Measurements from ENCODE around the gene ZAP70. TPM values are rescaled to one million over a fixed set of nuclear protein-coding genes. Genes with fewer than 3 reads are reported as not detected.
A peak's percentile ranks its signal among the peaks of the same experiment; 100 is the strongest.

ZAP70 gene
- total RNA-seq, 1 donor from 2014 or later = 0.37 TPM

DNA sequence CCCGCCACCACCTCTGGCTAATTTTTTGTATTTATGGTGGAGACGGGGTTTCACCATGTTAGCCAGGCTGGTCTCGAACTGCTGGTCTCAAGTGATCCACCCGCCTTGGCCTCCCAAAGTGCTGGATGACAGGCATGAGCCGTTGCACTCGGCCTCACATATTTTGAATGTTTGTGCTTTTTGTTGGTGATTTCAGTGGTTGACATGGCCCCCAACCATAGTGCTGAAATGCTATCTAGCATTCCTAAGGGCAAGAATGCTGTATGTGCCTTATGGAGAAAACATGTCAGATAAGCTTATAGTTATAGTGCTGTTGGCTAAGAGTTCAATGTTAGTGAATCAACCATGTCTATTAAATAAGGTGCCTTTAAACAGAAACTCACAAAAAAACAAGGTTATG lies 8.9 kb downstream of the ZAP70 start:
- no peaks in the 10 kb centered on the region for H3K36me3 Mint-ChIP-seq (ENCODE audit: low read depth)
- no peak for DNase-seq (ENCODE audit: low spot score)
- no peaks in the 10 kb centered on the region for H3K4me1 Mint-ChIP-seq (ENCODE audit: low read depth)
- no peak overlapping the region for H3K4me3 Mint-ChIP-seq (ENCODE audit: unreplicated experiment)
- H3K9me3 Mint-ChIP-seq (ENCODE audit: low read depth) = no peaks in the 10 kb centered on the region
- H3K27ac Mint-ChIP-seq (ENCODE audit: unreplicated experiment) = no peak overlapping the region
- TF ChIP-seq CTCF (IDR thresholded peaks at IDR 0.05) = no peak
- peaks cover 13% of the 10 kb centered on the region for H3K27me3 Mint-ChIP-seq (ENCODE audit: low read depth)

DNA sequence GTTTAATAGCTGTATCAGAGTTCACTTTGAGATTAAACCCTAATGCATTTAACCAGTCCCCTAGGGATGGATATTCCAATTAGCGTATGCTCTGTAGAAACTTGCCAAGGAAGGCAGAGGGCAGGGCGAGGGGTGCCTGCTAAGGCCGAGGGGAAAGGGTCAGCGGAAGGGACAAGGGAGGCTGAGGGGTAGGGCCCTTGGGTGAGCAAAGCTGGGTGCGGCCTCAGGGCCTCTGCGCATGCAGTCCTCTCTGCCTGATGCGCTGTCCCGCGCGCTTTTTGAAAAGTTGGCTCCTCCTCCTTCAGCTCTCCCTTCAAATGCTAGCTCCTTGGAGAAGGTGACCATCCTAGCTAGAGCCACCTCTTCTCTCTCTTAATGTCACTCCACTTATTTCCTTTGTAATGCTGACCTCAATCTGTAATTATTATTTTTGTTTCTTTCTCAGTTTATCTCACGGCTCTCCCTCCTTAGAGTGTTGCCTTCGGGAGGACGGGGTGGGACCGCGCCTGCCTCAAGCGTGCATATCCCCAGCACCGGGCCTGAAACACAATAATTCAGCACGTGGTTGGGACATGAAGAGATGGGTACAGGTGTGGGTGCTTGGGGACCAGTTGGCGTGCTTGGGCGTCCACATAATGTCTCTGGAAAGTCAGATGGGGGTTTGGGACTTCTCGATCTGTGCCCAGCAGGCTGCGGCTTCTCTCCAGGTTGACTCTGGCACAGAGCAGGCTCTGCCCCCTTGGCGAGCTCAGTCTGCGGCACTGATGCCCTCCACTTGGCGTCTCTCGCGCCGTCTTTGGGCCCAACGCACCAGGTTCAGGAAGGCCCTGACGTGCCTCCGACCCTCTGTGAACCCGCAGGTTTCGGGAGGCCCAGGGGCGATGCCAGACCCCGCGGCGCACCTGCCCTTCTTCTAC lies 10.0 kb downstream of the ZAP70 start:
- Mint-ChIP-seq H3K27ac (ENCODE audit: unreplicated experiment) (no peak overlapping the region), H3K9me3 (ENCODE audit: low read depth) (no peaks in the 10 kb centered on the region), H3K27me3 (ENCODE audit: low read depth) (peaks cover 7% of the 10 kb centered on the region), H3K36me3 (ENCODE audit: low read depth) (no peaks in the 10 kb centered on the region), H3K4me3 (ENCODE audit: unreplicated experiment) (no peak overlapping the region), H3K4me1 (ENCODE audit: low read depth) (peaks cover 4% of the 10 kb centered on the region)
- TF ChIP-seq CTCF (IDR thresholded peaks at IDR 0.05) = no peak
- DNase-seq (ENCODE audit: low spot score) = peak; percentile 68

- peaks cover 5% of the 10 kb centered on the region for H3K4me1 Mint-ChIP-seq (ENCODE audit: low read depth)
- H3K36me3 Mint-ChIP-seq (ENCODE audit: low read depth) = no peaks in the 10 kb centered on the region
- DNase-seq (ENCODE audit: low spot score) = peak; percentile 92
- peaks cover 2% of the 10 kb centered on the region for H3K27me3 Mint-ChIP-seq (ENCODE audit: low read depth)
- H3K27ac Mint-ChIP-seq (ENCODE audit: unreplicated experiment) = no peak overlapping the region
- no peak overlapping the region for H3K4me3 Mint-ChIP-seq (ENCODE audit: unreplicated experiment)
- no peaks in the 10 kb centered on the region for H3K9me3 Mint-ChIP-seq (ENCODE audit: low read depth)
- no peak for TF ChIP-seq CTCF (IDR thresholded peaks at IDR 0.05)
These were observed 10.7 kb downstream of the ZAP70 start for GRCh38 chr2:97724073-97724410.

GRCh38 chr2:97724501-97724900 lies 11.1 kb downstream of the ZAP70 start:
- Mint-ChIP-seq H3K27ac (ENCODE audit: unreplicated experiment) (no peak overlapping the region), H3K9me3 (ENCODE audit: low read depth) (no peaks in the 10 kb centered on the region), H3K4me1 (ENCODE audit: low read depth) (peaks cover 5% of the 10 kb centered on the region), H3K4me3 (ENCODE audit: unreplicated experiment) (no peak overlapping the region), H3K27me3 (ENCODE audit: low read depth) (no peaks in the 10 kb centered on the region), H3K36me3 (ENCODE audit: low read depth) (no peaks in the 10 kb centered on the region)
- no peak for TF ChIP-seq CTCF (IDR thresholded peaks at IDR 0.05)
- no peak for DNase-seq (ENCODE audit: low spot score)

GRCh38 chr2:97724946-97725688 lies 11.7 kb downstream of the ZAP70 start:
- Mint-ChIP-seq H3K4me1 (ENCODE audit: low read depth) (peaks cover 5% of the 10 kb centered on the region), H3K9me3 (ENCODE audit: low read depth) (peaks cover under 1% of the 10 kb centered on the region), H3K36me3 (ENCODE audit: low read depth) (no peaks in the 10 kb centered on the region), H3K27ac (ENCODE audit: unreplicated experiment) (no peak overlapping the region), H3K4me3 (ENCODE audit: unreplicated experiment) (no peak overlapping the region), H3K27me3 (ENCODE audit: low read depth) (no peaks in the 10 kb centered on the region)
- DNase-seq (ENCODE audit: low spot score) = peak; percentile 84
- TF ChIP-seq CTCF (IDR thresholded peaks at IDR 0.05) = no peak
